C4-2B (cell line): ENCODE data around the gene KRTAP10-5.

Experiments
- CTCF ChIP-seq: fragments of 450-650 bp; conservative IDR thresholded peaks from 2 replicates; pipeline ENCODE4 v1.5.1; 2017; ENCODE audit warnings: mild to moderate bottlenecking
- ZFX ChIP-seq: fragments of 450-650 bp; IDR thresholded peaks from 2 replicates; pipeline ENCODE4 v1.6.1; 2017

- TF ChIP-seq CTCF (no peak), ZFX (no peak)
Measured at GRCh38 chr21:44531606-44532564, 48.5 kb downstream of the KRTAP10-5 start.
